Measurements from ENCODE around the gene PTPRT.
A peak's percentile ranks its signal among the peaks of the same experiment; 100 is the strongest.
"Not testable (repeated sequence)": the region's sequence is repeated elsewhere in the genome, so short reads cannot be mapped to it uniquely, and the experiment has no call there.

PTPRT gene

GRCh38 chr20:42258564-42259302 is 931.0 kb downstream of the PTPRT start:
- no peak for DNase-seq

GRCh38 chr20:42255821-42256220 is 933.9 kb downstream of the PTPRT start:
- no peak for DNase-seq

GRCh38 chr20:42254673-42255072 is 935.0 kb downstream of the PTPRT start:
- no peak for DNase-seq

- DNase-seq, result no peak
Measured at GRCh38 chr20:42252116-42252515, 937.6 kb downstream of the PTPRT start.

- DNase-seq, result peak; percentile 98
Measured at GRCh38 chr20:42218621-42219374, 970.9 kb downstream of the PTPRT start.

- no peak for DNase-seq
Measured at GRCh38 chr20:42214074-42214473, 975.6 kb downstream of the PTPRT start.

GRCh38 chr20:42212391-42212790 is 977.3 kb downstream of the PTPRT start:
- DNase-seq, result no peak

GRCh38 chr20:42206557-42206956 is 983.1 kb downstream of the PTPRT start:
- DNase-seq, result not testable (repeated sequence)

- DNase-seq, result no peak
Measured at GRCh38 chr20:42204109-42204660, 985.5 kb downstream of the PTPRT start.

GRCh38 chr20:42197599-42197998 is 992.1 kb downstream of the PTPRT start:
- no peak for DNase-seq

GRCh38 chr20:42193119-42193518 is 996.6 kb downstream of the PTPRT start:
- DNase-seq, result no peak

- DNase-seq, result no peak
Measured at GRCh38 chr20:42192321-42192720, 997.4 kb downstream of the PTPRT start.

- DNase-seq, result no peak
Measured at GRCh38 chr20:42191140-42191860, 998.4 kb downstream of the PTPRT start.

GRCh38 chr20:42190084-42190483 is 999.6 kb downstream of the PTPRT start:
- no peak for DNase-seq

GRCh38 chr20:42186337-42186736 is 1003.4 kb downstream of the PTPRT start:
- no peak for DNase-seq

GRCh38 chr20:42183147-42183546 is 1006.6 kb downstream of the PTPRT start:
- no peak for DNase-seq

- DNase-seq, result no peak
Measured at GRCh38 chr20:42181064-42181463, 1008.6 kb downstream of the PTPRT start.

- no peak for DNase-seq
Measured at GRCh38 chr20:42179768-42180167, 1009.9 kb downstream of the PTPRT start.

- no peak for DNase-seq
Measured at GRCh38 chr20:42173440-42173839, 1016.3 kb downstream of the PTPRT start.

GRCh38 chr20:42164121-42164890 is 1025.4 kb downstream of the PTPRT start:
- DNase-seq, result no peak

- peak; percentile 76 for DNase-seq
Measured at GRCh38 chr20:42161228-42161829, 1028.4 kb downstream of the PTPRT start.

GRCh38 chr20:42159808-42160207 is 1029.9 kb downstream of the PTPRT start:
- no peak for DNase-seq
